Breast epithelium (tissue), 3 donors: ENCODE measurements around the gene MTMR6.

Experiments
- CTCF ChIP-seq, 3 donors: fragments of 450-650 bp; IDR thresholded peaks; one replicate each; pipeline ENCODE4 v1.5.1; 2016 to 2017; ENCODE audit warnings: antibody characterized with exemption in 3 of 3, mild to moderate bottlenecking in 3 of 3, moderate library complexity in 3 of 3
- POLR2A ChIP-seq: fragments of 450-650 bp; IDR thresholded peaks from one replicate; pipeline ENCODE4 v1.6.1; 2016; ENCODE audit warnings: antibody characterized with exemption, mild to moderate bottlenecking, moderate library complexity
- POLR2AphosphoS5 ChIP-seq, 3 donors: sonication (generic); formaldehyde crosslinking; IDR thresholded peaks; one replicate each; pipeline ENCODE4 v1.6.1; 2017; ENCODE audit warnings: antibody characterized with exemption in 3 of 3

DNA sequence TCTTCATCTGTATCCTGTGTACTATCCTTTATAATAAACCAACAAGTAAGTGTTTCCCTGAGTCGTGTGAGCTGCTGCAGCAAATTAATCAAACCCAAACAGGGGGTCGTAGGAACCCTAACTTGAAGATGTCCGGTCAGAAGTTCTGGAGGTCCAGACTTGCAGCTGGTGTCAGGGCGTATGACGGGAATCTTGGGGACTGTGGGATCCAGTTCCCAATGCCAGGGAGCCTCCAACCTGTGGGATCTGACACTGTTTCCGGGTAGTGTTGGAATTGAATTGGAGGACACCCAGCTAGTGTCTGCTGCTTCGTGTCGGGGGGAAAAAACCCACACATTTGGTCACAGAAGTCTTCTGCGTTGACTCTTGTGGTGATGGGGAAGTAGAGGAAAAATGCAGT is 63.1 kb downstream of the MTMR6 start:
- TF ChIP-seq POLR2A (no peak), CTCF (IDR thresholded peaks at IDR 0.05) (no peak), POLR2AphosphoS5 (IDR thresholded peaks at IDR 0.05) (no peak)
